NT2/D1 (cell line): ENCODE measurements around the gene GBP5.

Experiments
- SUZ12 ChIP-seq: IDR thresholded peaks from 2 replicates; pipeline ENCODE4 v1.6.1; 2011; ENCODE audit not compliant: insufficient read length, insufficient read depth; ENCODE audit errors: extremely low read depth
- ZNF274 ChIP-seq: IDR thresholded peaks from 2 replicates; pipeline ENCODE4 v1.6.1; 2011; ENCODE audit warnings: mild to moderate bottlenecking, low read depth, low read length

GRCh38 chr1:89311757-89312156 is 39.1 kb upstream of the GBP5 start:
- no peak for TF ChIP-seq SUZ12
- TF ChIP-seq ZNF274 = no peak
